ENCODE measurements around the gene AADAC.
"Not testable (repeated sequence)": the region's sequence is repeated elsewhere in the genome, so short reads cannot be mapped to it uniquely, and the experiment has no call there.

AADAC gene

DNA sequence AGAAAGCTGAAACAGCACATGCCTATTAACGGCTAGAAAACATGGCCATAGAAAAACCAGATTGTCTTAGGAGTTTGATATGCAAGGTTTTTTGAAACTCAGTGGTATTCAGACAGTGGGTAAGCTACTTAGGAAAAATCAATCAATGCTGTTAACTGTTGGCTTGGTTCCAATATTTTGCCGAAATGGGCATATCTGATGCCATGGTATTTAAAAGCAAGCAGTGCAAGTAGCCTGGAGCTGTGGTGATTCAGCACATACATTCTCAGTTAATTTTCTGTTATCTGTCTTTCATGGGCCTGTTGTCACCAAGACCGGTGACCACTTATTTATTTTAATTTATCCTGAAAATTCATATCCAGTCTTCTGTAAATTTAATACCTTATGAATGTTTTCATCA is 42.2 kb downstream of the AADAC start:
- DNase-seq (ENCODE audit: low spot score): no peak

- DNase-seq (ENCODE audit: low spot score): no peak
Observed at GRCh38 chr3:151856641-151857040, 42.7 kb downstream of the AADAC start.

DNA sequence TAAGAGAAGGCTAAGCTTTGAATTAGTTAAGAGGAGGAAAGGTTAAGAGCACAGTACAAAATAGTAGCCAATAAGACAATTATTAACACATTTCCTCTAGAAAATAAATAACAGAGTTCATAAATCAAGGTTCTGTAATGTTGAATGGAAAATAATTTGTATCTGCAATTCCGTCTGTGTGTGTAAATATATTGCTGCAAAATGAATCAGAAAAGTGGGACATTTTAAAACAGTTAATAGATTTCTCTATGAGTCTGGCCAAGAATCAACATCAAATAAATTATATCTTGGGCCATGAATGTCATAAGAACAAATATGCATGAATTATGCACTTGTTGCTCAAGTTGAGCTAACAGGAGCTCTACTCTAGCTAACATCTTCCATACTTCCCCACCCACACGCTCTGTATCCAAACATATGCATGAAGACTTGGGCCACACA is 45.3 kb downstream of the AADAC start:
- no peak for DNase-seq (ENCODE audit: low spot score)

DNA sequence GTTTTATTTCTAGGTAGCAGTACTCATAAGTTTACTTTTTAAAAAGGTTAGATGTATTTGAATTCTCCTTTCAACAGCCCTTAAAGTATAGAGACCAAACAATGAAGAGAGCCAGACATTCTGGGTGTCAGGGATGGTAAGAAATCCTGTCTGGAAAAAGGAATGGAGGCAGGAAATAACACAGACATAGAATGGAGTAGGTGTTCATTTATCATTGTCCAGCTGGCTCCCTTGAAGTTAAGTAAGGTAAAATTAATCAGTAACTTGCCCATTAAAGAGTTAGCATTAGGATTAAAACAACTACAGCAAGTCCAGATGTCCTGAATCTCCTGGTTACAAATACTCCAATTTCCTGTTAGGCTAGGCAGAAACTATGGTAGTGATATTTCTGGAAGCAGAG is 46.0 kb downstream of the AADAC start:
- no peak for DNase-seq (ENCODE audit: low spot score)

- DNase-seq (ENCODE audit: low spot score): no peak
Observed at GRCh38 chr3:151863611-151864010, 49.7 kb downstream of the AADAC start.

- DNase-seq (ENCODE audit: low spot score): no peak
Observed at GRCh38 chr3:151864423-151865101, 50.6 kb downstream of the AADAC start.

GRCh38 chr3:151866711-151867410 is 52.9 kb downstream of the AADAC start:
- no peak for DNase-seq (ENCODE audit: low spot score)

DNA sequence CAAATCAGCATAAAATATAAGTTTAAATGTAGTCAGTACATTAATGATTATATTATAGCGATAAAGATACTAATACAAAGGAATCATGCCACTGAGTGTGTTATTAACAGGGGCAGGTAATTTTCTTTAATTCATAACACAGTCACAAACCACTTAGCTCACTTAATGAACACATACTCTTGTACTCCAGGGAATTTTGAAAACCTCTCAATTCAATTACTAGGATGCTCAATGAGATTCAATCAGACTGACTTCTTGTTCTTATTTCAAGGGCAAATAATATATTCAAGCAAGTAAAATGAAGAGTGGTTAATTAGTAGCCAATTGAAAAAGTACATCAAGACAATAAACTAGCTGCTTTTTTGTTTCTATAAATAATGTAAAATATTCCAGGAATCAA is 53.8 kb downstream of the AADAC start:
- DNase-seq (ENCODE audit: low spot score): no peak

GRCh38 chr3:151869181-151869580 is 55.3 kb downstream of the AADAC start:
- DNase-seq (ENCODE audit: low spot score): no peak

DNA sequence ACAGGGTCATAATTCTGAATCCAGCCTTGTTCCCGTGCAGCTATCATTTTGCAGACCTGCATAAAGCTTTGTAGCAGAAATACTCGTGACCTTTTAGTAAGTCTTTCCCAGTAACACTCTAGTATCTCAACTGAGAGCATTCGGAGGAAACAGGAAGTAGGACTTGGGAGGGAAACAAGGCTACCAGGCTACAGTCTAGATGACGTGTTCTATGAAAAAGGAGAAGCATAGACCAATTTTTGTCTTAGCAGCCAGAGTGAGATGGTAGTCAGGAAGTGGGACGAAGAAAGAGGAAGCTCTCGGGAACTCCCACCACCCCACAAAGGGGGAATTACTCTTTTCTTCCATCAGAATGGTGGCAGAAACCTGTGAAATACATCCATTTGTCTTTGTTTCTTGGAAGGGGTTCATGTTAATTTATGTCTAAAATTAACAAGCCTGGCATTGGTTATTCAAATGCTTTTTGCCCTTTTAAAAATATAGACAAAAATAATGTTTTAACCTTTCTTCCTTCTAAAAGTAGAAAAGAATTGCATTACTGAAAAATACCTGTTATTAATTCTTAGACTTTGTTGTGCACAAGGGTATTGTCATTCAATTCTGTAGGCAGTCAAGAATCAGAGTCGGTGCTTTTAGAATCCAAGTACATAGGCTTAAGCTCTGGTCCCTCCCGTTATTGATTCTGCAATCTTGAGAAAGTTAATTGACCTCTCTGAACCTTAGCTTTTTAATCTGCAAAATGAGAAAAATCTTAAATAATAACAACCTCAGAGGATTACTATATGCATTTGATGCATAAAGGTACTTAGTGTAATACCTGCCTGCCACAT is 57.9 kb downstream of the AADAC start:
- DNase-seq (ENCODE audit: low spot score): no peak

- no peak for DNase-seq (ENCODE audit: low spot score)
Observed at GRCh38 chr3:151873398-151873797, 59.5 kb downstream of the AADAC start, which contains the start of gene SUCNR1. TSS of gene SUCNR1 (plus strand) at chr3:151873643. CDS start at chr3:151879893, 6,250 bp downstream.

DNA sequence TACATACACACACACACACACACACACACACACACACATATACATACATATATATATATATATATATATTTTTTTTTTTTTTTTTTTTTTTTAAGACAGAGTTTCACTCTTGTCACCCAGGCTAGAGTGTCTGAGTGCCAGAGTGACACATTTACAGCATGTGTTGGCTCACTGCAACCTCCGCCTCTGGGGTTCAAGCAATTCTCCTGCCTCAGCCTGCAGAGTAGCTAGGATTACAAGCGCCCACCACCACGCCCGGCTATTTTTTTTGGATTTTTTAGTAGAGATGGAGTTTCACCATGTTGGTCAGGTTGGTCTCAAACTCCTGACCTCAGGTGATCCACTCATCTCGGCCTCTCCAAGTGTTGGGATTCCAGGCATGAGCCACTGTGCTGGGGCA is 60.2 kb downstream of the AADAC start:
- not testable (repeated sequence) for DNase-seq (ENCODE audit: low spot score)

GRCh38 chr3:151875759-151876158 is 61.8 kb downstream of the AADAC start:
- no peak for DNase-seq (ENCODE audit: low spot score)

- no peak for DNase-seq (ENCODE audit: low spot score)
Observed at GRCh38 chr3:151877269-151877668, 63.4 kb downstream of the AADAC start.

Data from iPS-NIHi11 (cell line).